ENCODE data around the gene DAG1. TPM values are rescaled to one million over a fixed set of nuclear protein-coding genes. Genes with fewer than 3 reads are reported as not detected.

DAG1 gene
- total RNA-seq, 1 experiment from 2014 or later = 36.5 TPM

DNA sequence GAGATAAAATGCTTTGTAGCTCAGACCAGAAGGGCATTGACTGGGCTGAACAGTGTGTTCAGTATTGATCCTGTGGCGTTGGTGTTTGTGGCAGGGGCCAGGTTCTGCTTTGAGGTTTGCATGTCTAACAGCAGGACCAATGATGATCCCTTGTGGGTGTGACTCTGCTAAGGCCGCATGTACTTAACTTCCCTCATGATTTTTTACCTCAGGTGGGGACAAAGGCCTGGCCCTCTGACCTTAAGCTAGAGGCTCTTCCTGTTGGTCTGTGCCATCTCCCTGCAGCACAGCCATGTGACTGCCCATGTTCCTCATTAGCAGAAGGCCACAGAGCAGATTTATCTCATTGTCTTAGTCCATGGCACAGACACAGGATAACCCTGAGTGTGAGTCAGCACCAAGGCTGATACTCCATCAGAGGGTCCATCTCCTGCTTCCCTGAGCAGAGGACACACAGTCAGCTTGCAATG, 49.9 kb downstream of the DAG1 start:
- TF ChIP-seq EZH2 (IDR thresholded peaks at IDR 0.05; ENCODE audit: borderline replicate concordance, low read depth, low read length, poor library complexity, severe bottlenecking) (no peak), CTCF (conservative IDR thresholded peaks at IDR 0.05; ENCODE audit: low read depth, low read length) (no peak)
- no peaks in the 10 kb centered on the region for H3K4me1 ChIP-seq (ENCODE audit: insufficient read depth, low read length, poor library complexity, severe bottlenecking)
- H3K9me3 ChIP-seq (ENCODE audit: low read depth, low read length, poor library complexity, severe bottlenecking) = no peaks in the 10 kb centered on the region
- no TSS peak for BruUV-seq (replicated peaks)
- intact Hi-C loops (cut with micrococcal nuclease; ENCODE audit: unreplicated experiment) = no loop called here
- H3K27ac ChIP-seq (ENCODE audit: low read depth, low read length, poor library complexity, severe bottlenecking) = no peak overlapping the region
- H3K36me3 ChIP-seq (ENCODE audit: insufficient read depth, low read length, poor library complexity, severe bottlenecking) = no peaks in the 10 kb centered on the region
- no peaks in the 10 kb centered on the region for H3K27me3 ChIP-seq (replicated peaks; ENCODE audit: insufficient read depth, low read depth, low read length, poor library complexity)
- CTCF ChIA-PET = interaction anchor here (0.5 kb wide), 1 partner anchor 9 kb away, joined by 6 read pairs; no protein-coding TSS in a partner anchor
- POLR2A ChIA-PET (ENCODE audit: low non-redundant PET) = no interaction called here
- no peak overlapping the region for H3K4me3 ChIP-seq (ENCODE audit: low read depth, low read length, poor library complexity, severe bottlenecking)
- no peak for DNase-seq (ENCODE audit: low spot score)

- TF ChIP-seq CTCF (conservative IDR thresholded peaks at IDR 0.05; ENCODE audit: low read depth, low read length) (no peak), EZH2 (IDR thresholded peaks at IDR 0.05; ENCODE audit: borderline replicate concordance, low read depth, low read length, poor library complexity, severe bottlenecking) (no peak)
- no peaks in the 10 kb centered on the region for H3K36me3 ChIP-seq (ENCODE audit: insufficient read depth, low read length, poor library complexity, severe bottlenecking)
- no peak for DNase-seq (ENCODE audit: low spot score)
- BruUV-seq (replicated peaks) = no TSS peak
- H3K27ac ChIP-seq (ENCODE audit: low read depth, low read length, poor library complexity, severe bottlenecking) = no peak overlapping the region
- intact Hi-C loops (cut with micrococcal nuclease; ENCODE audit: unreplicated experiment) = no loop called here
- H3K27me3 ChIP-seq (replicated peaks; ENCODE audit: insufficient read depth, low read depth, low read length, poor library complexity) = no peaks in the 10 kb centered on the region
- ChIA-PET POLR2A (ENCODE audit: low non-redundant PET) (no interaction called here), CTCF (no interaction called here)
- no peak overlapping the region for H3K4me3 ChIP-seq (ENCODE audit: low read depth, low read length, poor library complexity, severe bottlenecking)
- no peaks in the 10 kb centered on the region for H3K9me3 ChIP-seq (ENCODE audit: low read depth, low read length, poor library complexity, severe bottlenecking)
- H3K4me1 ChIP-seq (ENCODE audit: insufficient read depth, low read length, poor library complexity, severe bottlenecking) = no peaks in the 10 kb centered on the region
Measured at GRCh38 chr3:49523756-49524747, 54.0 kb downstream of the DAG1 start.

DNA sequence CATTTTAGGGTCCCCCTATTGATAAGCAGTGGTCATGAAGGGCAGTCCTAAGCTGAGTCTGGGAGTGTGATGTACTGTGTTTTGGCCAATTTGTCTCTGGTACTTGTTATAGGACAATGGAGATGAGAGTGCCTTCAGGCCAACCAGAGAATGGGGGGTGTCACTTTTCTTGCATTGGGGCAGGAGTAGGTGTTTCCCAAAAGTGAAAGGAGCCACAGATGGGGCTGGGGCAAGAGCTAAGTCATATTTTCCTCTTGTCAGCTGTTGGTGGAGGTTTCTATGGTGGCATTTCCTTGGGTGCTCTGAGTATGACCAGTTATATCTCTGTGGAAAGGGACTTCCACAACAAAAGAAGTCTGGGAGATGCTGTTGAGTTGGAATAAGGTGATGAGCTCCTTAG, 59.5 kb downstream of the DAG1 start:
- TF ChIP-seq EZH2 (IDR thresholded peaks at IDR 0.05; ENCODE audit: borderline replicate concordance, low read depth, low read length, poor library complexity, severe bottlenecking) (no peak), CTCF (conservative IDR thresholded peaks at IDR 0.05; ENCODE audit: low read depth, low read length) (no peak)
- Histone ChIP-seq H3K36me3 (ENCODE audit: insufficient read depth, low read length, poor library complexity, severe bottlenecking) (no peaks in the 10 kb centered on the region), H3K27me3 (replicated peaks; ENCODE audit: insufficient read depth, low read depth, low read length, poor library complexity) (no peaks in the 10 kb centered on the region), H3K4me3 (ENCODE audit: low read depth, low read length, poor library complexity, severe bottlenecking) (no peak overlapping the region), H3K9me3 (ENCODE audit: low read depth, low read length, poor library complexity, severe bottlenecking) (no peaks in the 10 kb centered on the region), H3K4me1 (ENCODE audit: insufficient read depth, low read length, poor library complexity, severe bottlenecking) (no peaks in the 10 kb centered on the region), H3K27ac (ENCODE audit: low read depth, low read length, poor library complexity, severe bottlenecking) (no peak overlapping the region)
- intact Hi-C loops (cut with micrococcal nuclease; ENCODE audit: unreplicated experiment) = no loop called here
- CTCF ChIA-PET = no interaction called here
- POLR2A ChIA-PET (ENCODE audit: low non-redundant PET) = no interaction called here
- no TSS peak for BruUV-seq (replicated peaks)
- no peak for DNase-seq (ENCODE audit: low spot score)
